Epithelial cell of esophagus (primary cell): ENCODE results near the gene JADE2.

Experiments
- DNase-seq: peaks from one replicate; pipeline ENCODE4 v3.0.0; 2010; ENCODE audit warnings: low read depth
- H3K4me3 ChIP-seq: 2 replicates; pipeline ENCODE4 v1.5.1; 2011; ENCODE audit warnings: mild to moderate bottlenecking, low read length, control low read depth
- CTCF ChIP-seq: IDR thresholded peaks from 2 replicates; pipeline ENCODE4 v1.5.1; 2011; ENCODE audit warnings: low read depth, mild to moderate bottlenecking, low read length, control low read depth, inconsistent platforms; ENCODE audit not compliant: insufficient read depth; ENCODE audit errors: missing control alignments

Gene JADE2

DNA sequence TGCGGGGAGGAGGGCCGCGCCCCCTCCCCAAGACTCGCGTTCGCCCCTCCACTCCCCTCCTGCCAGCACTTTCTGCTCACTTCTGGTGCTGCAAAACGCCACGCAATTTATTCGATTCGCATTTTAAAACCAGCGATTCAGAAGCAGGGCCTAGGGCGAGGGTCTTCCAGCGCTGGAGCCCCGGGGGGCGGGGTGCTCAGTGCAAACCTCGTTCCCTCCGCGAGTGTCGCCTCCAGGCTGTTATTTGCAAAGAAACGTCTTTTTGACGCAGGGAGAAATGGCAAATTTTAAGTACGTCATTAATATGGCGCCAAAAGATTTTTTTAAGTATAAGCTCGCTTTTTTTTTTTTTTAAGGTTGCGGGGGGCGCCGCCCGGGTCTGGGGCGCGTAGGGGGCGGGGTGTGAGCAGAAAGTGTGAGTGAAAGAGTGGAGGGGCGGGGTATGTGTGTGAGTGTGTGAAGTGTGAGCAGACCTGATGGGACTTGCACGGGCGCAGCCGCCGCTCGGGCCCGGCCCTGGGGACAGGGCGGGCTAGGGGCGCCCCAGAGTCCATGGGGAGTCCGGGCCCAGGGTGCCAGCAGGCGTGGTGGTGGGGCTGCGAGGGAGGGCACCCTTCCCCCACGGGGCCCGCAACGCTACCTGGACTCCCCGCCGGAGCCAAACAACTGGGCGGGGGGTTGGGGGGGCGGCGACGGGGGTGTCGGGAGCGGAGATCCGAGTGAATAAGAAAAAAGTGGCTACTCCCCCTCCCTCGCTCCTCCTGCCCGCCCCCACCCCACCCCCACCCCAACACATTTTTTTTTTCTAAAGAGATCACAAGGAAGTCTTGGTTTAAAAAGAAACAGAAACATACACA, at the start of gene JADE2:
JADE2 (plus strand) TSS at position 845 of the 857 bp plus-strand sequence. CDS start 10,188 bp downstream, outside the sequence.
- peak; percentile 64 for DNase-seq
- TF ChIP-seq CTCF = no peak
- H3K4me3 ChIP-seq = peak within 1 kb of the TSS; percentile 88

- no peak for TF ChIP-seq CTCF
- no peak for DNase-seq
- no peak overlapping the region for H3K4me3 ChIP-seq
Observed at GRCh38 chr5:134477462-134478245, 47.8 kb upstream of the JADE2 start.

DNA sequence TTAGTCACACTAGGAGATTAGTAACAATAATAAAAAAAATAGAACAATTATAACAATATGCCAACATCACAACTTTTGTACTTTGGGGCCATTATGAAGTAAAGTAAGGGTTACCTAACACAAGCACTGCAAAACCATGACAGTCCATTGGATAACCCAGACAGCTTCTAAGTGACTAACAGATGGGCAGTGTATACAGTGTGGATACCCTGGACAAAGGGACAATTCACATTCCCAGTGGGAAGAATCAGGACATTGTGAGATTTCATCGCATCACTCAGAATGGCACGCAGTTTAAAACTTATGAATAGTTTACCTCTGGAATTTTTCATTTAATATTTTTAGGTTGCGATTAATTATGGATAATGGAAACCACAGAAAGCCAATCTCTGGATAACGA, 45.6 kb upstream of the JADE2 start:
- no peak for DNase-seq
- no peak for TF ChIP-seq CTCF
- H3K4me3 ChIP-seq = no peak overlapping the region

DNA sequence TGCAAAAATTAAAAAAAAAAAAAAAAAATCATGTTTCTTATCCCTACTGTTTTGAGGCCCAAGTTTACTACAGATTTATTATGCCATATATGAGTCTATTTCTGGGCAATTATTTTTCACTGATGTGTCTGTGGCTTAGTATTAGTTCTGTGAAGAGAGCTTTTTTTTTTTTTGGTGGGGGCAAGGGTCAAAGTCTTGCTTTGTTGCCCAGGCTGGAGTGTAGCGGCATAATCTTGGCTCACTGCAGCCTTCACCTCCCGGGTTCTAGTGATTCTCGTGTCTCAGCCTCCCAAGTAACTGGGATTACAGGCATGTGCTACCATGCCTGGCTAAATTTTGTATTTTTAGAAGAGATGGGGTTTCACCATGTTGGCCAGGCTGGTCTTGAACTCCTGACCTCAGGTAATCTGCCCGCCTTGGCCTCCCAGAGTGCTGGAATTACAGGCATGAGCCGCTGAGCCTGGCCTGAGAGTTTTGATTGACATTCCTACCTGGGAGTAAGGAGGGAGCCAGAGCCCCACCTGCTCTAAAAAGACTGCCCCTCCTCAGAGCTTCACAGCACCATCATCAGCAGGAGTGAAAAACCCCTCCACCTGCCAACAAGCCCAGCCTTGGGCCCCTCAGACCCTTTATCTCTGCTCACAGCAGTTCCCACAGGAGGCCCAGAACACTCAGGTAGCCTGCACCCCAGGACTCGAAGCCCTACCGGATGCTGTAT, 36.1 kb upstream of the JADE2 start:
- no peak for TF ChIP-seq CTCF
- no peak overlapping the region for H3K4me3 ChIP-seq
- no peak for DNase-seq

- no peak overlapping the region for H3K4me3 ChIP-seq
- TF ChIP-seq CTCF = no peak
- DNase-seq = no peak
Observed at GRCh38 chr5:134490255-134490924, 35.1 kb upstream of the JADE2 start.

GRCh38 chr5:134490925-134491271, 34.6 kb upstream of the JADE2 start:
- TF ChIP-seq CTCF = no peak
- H3K4me3 ChIP-seq = no peak overlapping the region
- DNase-seq = no peak
